Adrenal gland (tissue), 12 donors: ENCODE measurements around the gene NHSL2. TPM values are rescaled to one million over a fixed set of nuclear protein-coding genes. Genes with fewer than 3 reads are reported as not detected.

Experiments
- DNase-seq, 7 donors: peaks; one replicate each; pipeline ENCODE4 v3.0.0-alpha.2; 2019 to 2020
- H3K27ac ChIP-seq, 5 donors: fragments of 200-600 bp; sonication (generic) in 4 of 5; 1 replicate in 3 of 5; 2 replicates in 2 of 5; pipeline versions ENCODE4 v1.5.1 to v1.8.0; 2016 to 2020; ENCODE audit warnings: mild to moderate bottlenecking in 1 of 5
- H3K27me3 ChIP-seq: fragments of 200-600 bp; 2 replicates; pipeline ENCODE4 v1.8.0; 2021
- H3K36me3 ChIP-seq, 2 donors: fragments of 200-600 bp; replicated peaks in 1 of 2; 1 replicate in 1 of 2; 2 replicates in 1 of 2; pipeline versions ENCODE4 v1.5.1 to v1.8.0; 2018 to 2022
- H3K4me1 ChIP-seq, 2 donors: fragments of 200-600 bp; replicated peaks in 1 of 2; 1 replicate in 1 of 2; 2 replicates in 1 of 2; pipeline versions ENCODE4 v1.5.1 to v1.8.0; 2018 to 2021
- H3K4me3 ChIP-seq, 4 donors: fragments of 200-600 bp; sonication (generic) in 3 of 4; one replicate each; pipeline ENCODE4 v1.5.1; 2016 to 2018
- H3K9me3 ChIP-seq, 3 donors: fragments of 200-600 bp; sonication (generic) in 1 of 3; replicated peaks in 1 of 3; 1 replicate in 2 of 3; 2 replicates in 1 of 3; pipeline versions ENCODE4 v1.5.1 to v1.8.0; 2016 to 2021
- POLR2A ChIP-seq, 2 donors: fragments of 450-650 bp; IDR thresholded peaks; one replicate each; pipeline ENCODE4 v1.6.1; 2017; ENCODE audit warnings: antibody characterized with exemption in 2 of 2, mild to moderate bottlenecking in 2 of 2, moderate library complexity in 1 of 2
- WGBS, 4 donors: extraction: QIAGEN DNeasy Blood & Tissue Kit in 2 of 4; methylation state at CpG; one replicate each; pipeline versions ENCODE4 v1.1.5 to v1.1.7; 2013 to 2017; 5-methylcytosine and 5-hydroxymethylcytosine counted together
- intact Hi-C, 2 donors: fragments of 100-400 bp; cut with DNase I; formaldehyde crosslinking; loops; one replicate each; pipeline versions ENCODE4 v1.14.1 to v1.15.0; 2022 to 2023
- polyA plus RNA-seq, 3 donors: library from polyadenylated mRNA; stranded (reverse); fragments of 200-250 nt in 2 of 3; fragments of 350-450 nt in 1 of 3; fragmentation: Illumina TruSeq in 1 of 3; extraction: RNeasy Lipid Tissue Mini Kit (QIAGEN cat#74804) in 1 of 3; gene quantifications; one replicate each; pipeline ENCODE4 v1.2.3, GENCODE V29; 2013 to 2014
- total RNA-seq, 9 donors: library from RNA; depleted of rRNA in 4 of 9; stranded (reverse); fragments of >200 nt in 4 of 9; fragments of 120-200 nt in 1 of 9; fragmentation: NEBNext Ultra II Directional in 1 of 9; extraction: Animal tissue kit (Norgen Biotek cat#: 25700) in 1 of 9; gene quantifications; one replicate each; pipeline versions ENCODE4 v1.1.0 to v1.2.4, GENCODE V29; 2013 to 2023
- TF ChIP-seq, protein P1 (sequence below), 6 experiments: fragments of 450-650 bp in 4 of 6; fragments of 200-600 bp in 2 of 6; sonication (generic) in 1 of 6; IDR thresholded peaks; 1 replicate in 5 of 6; 2 replicates in 1 of 6; pipeline versions ENCODE4 v1.5.1 to v1.8.0; 2016 to 2021; ENCODE audit warnings: antibody characterized with exemption in 6 of 6, mild to moderate bottlenecking in 2 of 6, moderate library complexity in 1 of 6
- donor health status: healthy with polysubstance abuse.
- donor health status: Bipolar disorder and iron deficiency.
- donor health status: DM: yes; HTN: yes; CAD: no.
- donor health status: DM: no; HTN: no; CAD: no.
- donor health status: DM: no; HTN: no; CAD: no.
- donor health status: DM: yes; HTN: yes; CAD: no.

NHSL2 gene
- total and polyA plus RNA-seq, 12 donors: 1.3 to 18.2 (median 4.8) TPM

DNA sequence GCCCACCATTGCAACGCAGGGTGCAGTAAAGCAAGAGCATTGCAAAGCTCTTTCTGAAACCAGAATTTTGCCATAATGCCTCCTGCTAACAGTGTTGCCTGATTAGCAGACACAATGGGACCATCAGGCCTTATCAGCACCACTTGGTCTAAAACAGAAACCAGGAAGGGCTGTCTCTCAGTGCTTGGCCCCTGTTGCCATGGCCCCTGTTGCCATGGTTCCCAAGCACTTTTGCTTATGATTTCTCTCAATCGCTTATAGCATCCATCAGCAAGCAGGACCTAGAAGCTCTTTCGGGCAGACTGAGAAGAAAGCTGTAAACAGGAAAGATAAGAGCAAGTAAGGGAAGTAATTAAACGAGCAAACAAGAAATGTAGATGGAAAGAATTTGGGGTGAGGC, 184.2 kb downstream of the NHSL2 start:
- peaks cover 5% of the 10 kb centered on the region for H3K27me3 ChIP-seq
- TF ChIP-seq, protein P1, sequence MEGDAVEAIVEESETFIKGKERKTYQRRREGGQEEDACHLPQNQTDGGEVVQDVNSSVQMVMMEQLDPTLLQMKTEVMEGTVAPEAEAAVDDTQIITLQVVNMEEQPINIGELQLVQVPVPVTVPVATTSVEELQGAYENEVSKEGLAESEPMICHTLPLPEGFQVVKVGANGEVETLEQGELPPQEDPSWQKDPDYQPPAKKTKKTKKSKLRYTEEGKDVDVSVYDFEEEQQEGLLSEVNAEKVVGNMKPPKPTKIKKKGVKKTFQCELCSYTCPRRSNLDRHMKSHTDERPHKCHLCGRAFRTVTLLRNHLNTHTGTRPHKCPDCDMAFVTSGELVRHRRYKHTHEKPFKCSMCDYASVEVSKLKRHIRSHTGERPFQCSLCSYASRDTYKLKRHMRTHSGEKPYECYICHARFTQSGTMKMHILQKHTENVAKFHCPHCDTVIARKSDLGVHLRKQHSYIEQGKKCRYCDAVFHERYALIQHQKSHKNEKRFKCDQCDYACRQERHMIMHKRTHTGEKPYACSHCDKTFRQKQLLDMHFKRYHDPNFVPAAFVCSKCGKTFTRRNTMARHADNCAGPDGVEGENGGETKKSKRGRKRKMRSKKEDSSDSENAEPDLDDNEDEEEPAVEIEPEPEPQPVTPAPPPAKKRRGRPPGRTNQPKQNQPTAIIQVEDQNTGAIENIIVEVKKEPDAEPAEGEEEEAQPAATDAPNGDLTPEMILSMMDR (IDR thresholded peaks at IDR 0.05): no peak
- no peak for TF ChIP-seq POLR2A (IDR thresholded peaks at IDR 0.05)
- no peaks in the 10 kb centered on the region for H3K36me3 ChIP-seq
- H3K4me3 ChIP-seq: no peak overlapping the region
- intact Hi-C loops: no loop called here
- no peaks in the 10 kb centered on the region for H3K9me3 ChIP-seq
- H3K27ac ChIP-seq: peak overlapping the region in 1 of 5 donors; percentile 17
- 55 to 78% (median 58%) methylated on average over 3 to 4 of the region's 4 CpGs for WGBS, 4 donors
- peak in 4 of 7 donors; percentile 24 to 84 (median 34) for DNase-seq
- H3K4me1 ChIP-seq: no peaks in the 10 kb centered on the region

DNA sequence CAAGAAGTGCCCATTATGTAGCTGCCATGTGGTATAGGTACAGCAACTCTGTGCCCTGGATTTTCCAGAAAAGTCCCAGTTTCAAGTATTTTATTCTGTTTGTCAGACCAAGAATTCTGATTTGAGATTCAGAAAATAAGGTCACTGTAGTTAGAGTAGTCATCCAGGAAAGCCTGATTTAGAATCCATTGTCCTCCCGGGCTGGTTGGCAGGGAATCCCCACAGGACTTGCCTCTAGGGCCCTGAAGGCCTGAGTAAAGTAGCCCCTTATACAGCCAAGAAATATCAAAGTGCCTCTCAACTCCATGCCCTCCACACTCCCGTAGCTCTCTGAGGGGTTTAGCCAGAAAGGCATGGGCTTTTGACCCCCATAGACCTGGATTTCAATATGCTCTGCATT, 184.7 kb downstream of the NHSL2 start:
- TF ChIP-seq, protein P1 (IDR thresholded peaks at IDR 0.05): no peak
- no peak for TF ChIP-seq POLR2A (IDR thresholded peaks at IDR 0.05)
- intact Hi-C loops: no loop called here
- peak overlapping the region in 1 of 5 donors; percentile 17 for H3K27ac ChIP-seq
- no peak overlapping the region for H3K4me3 ChIP-seq
- H3K4me1 ChIP-seq: no peaks in the 10 kb centered on the region
- 48 to 83% (median 67%) methylated on average over 1 to 2 of the region's 2 CpGs for WGBS, 4 donors
- H3K36me3 ChIP-seq: no peaks in the 10 kb centered on the region
- DNase-seq: no peak
- no peaks in the 10 kb centered on the region for H3K9me3 ChIP-seq
- peaks cover 5% of the 10 kb centered on the region for H3K27me3 ChIP-seq

DNA sequence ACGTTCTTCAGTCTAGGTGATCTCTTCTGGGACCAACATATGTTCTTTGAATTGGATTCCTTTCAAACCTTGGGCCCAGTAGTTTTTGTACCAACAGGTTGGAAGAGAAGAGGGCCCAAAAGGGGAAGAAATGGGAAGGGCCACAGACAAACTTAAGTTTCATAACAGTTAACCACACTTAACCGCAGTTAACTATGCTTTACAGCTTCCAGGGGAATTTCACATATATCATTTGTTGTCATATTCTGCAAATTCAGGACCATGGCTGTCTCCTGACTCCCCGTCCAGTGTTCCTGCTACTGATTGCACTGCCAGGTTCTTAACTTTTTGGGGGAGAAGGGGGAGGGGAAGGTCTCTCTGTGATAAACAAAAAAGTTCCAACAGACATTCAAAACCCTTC, 186.5 kb downstream of the NHSL2 start:
- DNase-seq: no peak
- H3K36me3 ChIP-seq: no peaks in the 10 kb centered on the region
- intact Hi-C loops: no loop called here
- peaks cover 15% of the 10 kb centered on the region for H3K27me3 ChIP-seq
- H3K4me1 ChIP-seq: no peaks in the 10 kb centered on the region
- TF ChIP-seq POLR2A (IDR thresholded peaks at IDR 0.05): no peak
- TF ChIP-seq, protein P1 (IDR thresholded peaks at IDR 0.05): no peak
- 47 to 75% (median 72%) methylated on average over 3 of the region's 3 CpGs for WGBS, 4 donors
- H3K4me3 ChIP-seq: no peak overlapping the region
- H3K27ac ChIP-seq: no peak overlapping the region
- H3K9me3 ChIP-seq: no peaks in the 10 kb centered on the region

DNA sequence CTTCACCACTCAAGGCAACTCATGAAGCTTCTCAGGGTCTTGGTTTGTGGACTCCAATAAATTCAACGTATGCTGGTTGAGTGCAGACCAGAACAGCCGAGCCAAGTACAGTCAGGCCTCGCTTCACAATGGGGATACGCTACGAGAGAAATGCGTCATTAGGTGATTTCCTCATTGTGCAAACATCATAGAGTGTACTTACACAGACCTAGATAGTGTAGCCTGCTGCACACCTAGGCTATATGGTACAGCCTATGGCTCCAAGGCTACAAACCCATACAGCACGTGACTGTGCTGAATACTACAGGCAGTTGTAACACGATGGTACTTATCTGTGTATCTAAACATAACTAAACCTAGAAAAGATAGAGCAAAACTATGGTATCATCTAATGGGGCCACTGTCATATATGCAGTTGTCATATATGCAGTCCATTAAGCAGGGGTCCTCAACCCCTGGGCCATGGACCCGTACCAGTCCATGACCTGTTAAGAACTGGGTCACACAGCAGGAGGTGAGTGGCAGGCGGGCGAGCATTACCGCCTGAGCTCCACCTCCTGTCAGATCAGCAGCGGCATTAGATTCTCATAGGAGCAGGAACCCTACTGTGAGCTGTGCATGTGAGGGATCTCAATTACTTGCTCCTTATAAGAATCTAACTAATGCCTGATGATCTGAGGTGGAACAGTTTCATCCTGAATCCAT, 189.6 kb downstream of the NHSL2 start:
- Histone ChIP-seq H3K27ac (no peak overlapping the region), H3K9me3 (no peaks in the 10 kb centered on the region), H3K36me3 (no peaks in the 10 kb centered on the region), H3K4me1 (no peaks in the 10 kb centered on the region), H3K4me3 (no peak overlapping the region), H3K27me3 (peaks cover 30% of the 10 kb centered on the region)
- intact Hi-C loops: no loop called here
- TF ChIP-seq, protein P1 (IDR thresholded peaks at IDR 0.05): no peak
- no peak for TF ChIP-seq POLR2A (IDR thresholded peaks at IDR 0.05)
- no peak for DNase-seq
- 72 to 90% (median 82%) methylated on average over 2 to 13 of the region's 13 CpGs for WGBS, 4 donors
